HepG2 (cell line): Measurements from ENCODE around the gene SMCHD1. TPM values are rescaled to one million over a fixed set of nuclear protein-coding genes. Genes with fewer than 3 reads are reported as not detected.

Experiments
- DRAP1 ChIP-seq: IDR thresholded peaks from 2 replicates; pipeline ENCODE4 v1.6.1; 2016; ENCODE audit warnings: missing genetic modification reagents, missing compliant biosample characterization
- HDAC6 ChIP-seq: fragments of 200-600 bp; sonication (generic); IDR thresholded peaks from 2 replicates; pipeline ENCODE4 v1.7.0; 2017; ENCODE audit warnings: mild to moderate bottlenecking, antibody characterized with exemption, low read length, low read depth
- MAFK ChIP-seq, 2 experiments: IDR thresholded peaks in 1 of 2; conservative IDR thresholded peaks in 1 of 2; 2 replicates each; pipeline ENCODE4 v1.6.1; 2011; ENCODE audit warnings: improper control_type of control experiment in 2 of 2, low read length in 2 of 2
- RORA ChIP-seq: sonication (generic); formaldehyde crosslinking; IDR thresholded peaks from 2 replicates; pipeline ENCODE4 v1.5.0; 2020; ENCODE audit warnings: mild to moderate bottlenecking, missing genetic modification reagents, moderate library complexity
- TAF1 ChIP-seq: sonication (generic); formaldehyde crosslinking; IDR thresholded peaks from 2 replicates; pipeline ENCODE4 v1.4.0; 2020; ENCODE audit warnings: missing genetic modification reagents
- TCF7 ChIP-seq: sonication (generic); IDR thresholded peaks from 2 replicates; pipeline ENCODE4 v1.6.1; 2016; ENCODE audit warnings: antibody characterized with exemption, low read depth
- TRAFD1 ChIP-seq: sonication (generic); formaldehyde crosslinking; IDR thresholded peaks from 2 replicates; pipeline ENCODE4 v1.5.1; 2020; ENCODE audit warnings: missing genetic modification reagents, mild to moderate bottlenecking, borderline replicate concordance
- YEATS4 ChIP-seq: sonication (generic); formaldehyde crosslinking; IDR thresholded peaks from 2 replicates; pipeline ENCODE4 v1.4.0; 2020; ENCODE audit warnings: missing genetic modification reagents, borderline replicate concordance
- ZFP1 ChIP-seq: IDR thresholded peaks from 2 replicates; pipeline ENCODE4 v1.6.1; 2016
- ZNF17 ChIP-seq: sonication (generic); formaldehyde crosslinking; IDR thresholded peaks from 2 replicates; pipeline ENCODE4 v1.5.0; 2020; ENCODE audit warnings: mild to moderate bottlenecking, missing genetic modification reagents
- ZNF337 ChIP-seq: sonication (generic); formaldehyde crosslinking; IDR thresholded peaks from 2 replicates; pipeline ENCODE4 v1.5.1; 2020; ENCODE audit warnings: missing genetic modification reagents, low read depth, mild to moderate bottlenecking, borderline replicate concordance
- ZNF510 ChIP-seq: sonication (generic); formaldehyde crosslinking; IDR thresholded peaks from 2 replicates; pipeline ENCODE4 v1.4.0; 2020; ENCODE audit warnings: low read depth, mild to moderate bottlenecking, missing genetic modification reagents
- ZNF576 ChIP-seq: sonication (generic); formaldehyde crosslinking; IDR thresholded peaks from 2 replicates; pipeline ENCODE4 v1.4.0; 2020; ENCODE audit warnings: mild to moderate bottlenecking, missing genetic modification reagents
- polyA plus RNA-seq, 8 experiments: library from polyadenylated mRNA; depleted of rRNA in 3 of 8; stranded (reverse) in 7 of 8; unstranded in 1 of 8; fragments of >200 nt; fragmentation: Illumina TruSeq in 4 of 8; extraction: Trizol in 4 of 8; gene quantifications; 2 replicates each; pipeline versions ENCODE4 v1.2.1 to v1.2.3, GENCODE V29; 2011 to 2016; ENCODE audit warnings: low read depth in 4 of 8, missing spikeins in 1 of 8, mixed read lengths in 1 of 8; ENCODE audit not compliant: insufficient read depth in 1 of 8
- total RNA-seq, 5 experiments: library from RNA; depleted of rRNA; stranded (reverse); fragments of >200 nt; fragmentation: Illumina TruSeq; extraction: Trizol; gene quantifications; 2 replicates each; pipeline ENCODE4 v1.2.3, GENCODE V29; 2016; ENCODE audit warnings: low read depth in 1 of 5
- TF ChIP-seq, protein P1 (sequence below), 2 experiments: sonication (generic) in 1 of 2; formaldehyde crosslinking in 1 of 2; IDR thresholded peaks; 2 replicates each; pipeline versions ENCODE4 v1.4.0 to v1.6.1; 2016 to 2020; ENCODE audit warnings: borderline replicate concordance in 1 of 2, low read depth in 1 of 2, mild to moderate bottlenecking in 1 of 2, missing genetic modification reagents in 1 of 2
- TF ChIP-seq, protein P2 (sequence below): sonication (generic); formaldehyde crosslinking; IDR thresholded peaks from 2 replicates; pipeline ENCODE4 v1.4.0; 2020; ENCODE audit warnings: mild to moderate bottlenecking, missing genetic modification reagents, borderline replicate concordance

SMCHD1 gene
- total and polyA plus RNA-seq, 2 of the 13 experiments (the other 11 are each of a cell fraction or from before 2014, with no cell fraction given): 21.4 to 93.6 TPM

DNA sequence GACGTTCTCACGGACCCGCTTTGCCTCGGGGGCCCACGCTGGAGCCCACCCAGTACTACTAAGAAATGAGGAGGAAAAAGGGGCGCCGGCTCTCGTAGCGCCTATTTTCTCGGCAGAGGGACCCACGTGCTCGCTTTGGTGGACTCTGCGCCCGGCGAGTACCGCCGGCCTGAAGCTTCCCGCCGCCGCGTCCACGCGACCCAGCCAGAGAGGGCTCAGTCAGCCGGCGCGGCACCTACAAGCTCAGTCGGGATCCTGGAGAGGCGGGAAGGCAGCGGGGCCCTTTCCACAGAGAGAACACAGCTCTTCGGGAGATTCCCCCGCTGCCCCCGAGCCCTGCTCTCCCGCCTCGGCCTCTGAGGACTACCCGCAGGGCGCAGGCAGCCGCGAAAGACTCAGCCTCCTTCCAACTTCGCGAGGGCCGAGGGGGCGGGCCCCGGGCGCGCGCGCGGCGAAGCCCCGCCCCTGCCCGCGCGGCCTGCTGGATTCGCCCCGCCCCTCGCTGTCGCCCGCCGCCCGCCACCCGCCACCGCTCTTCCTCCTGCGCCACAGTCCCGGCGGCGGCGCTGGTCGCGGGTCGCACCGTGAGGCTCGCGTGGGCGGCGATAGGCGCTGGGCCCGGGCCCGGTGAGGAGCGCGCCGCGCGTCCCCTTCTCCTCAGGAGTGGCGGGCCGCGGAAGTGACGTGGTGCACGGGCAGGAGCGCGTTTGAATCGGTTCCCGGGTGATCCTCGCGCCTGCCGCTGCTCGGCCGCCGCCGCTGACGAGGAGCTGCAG is at the start of gene SMCHD1 (continued):
- TF ChIP-seq, protein P1, sequence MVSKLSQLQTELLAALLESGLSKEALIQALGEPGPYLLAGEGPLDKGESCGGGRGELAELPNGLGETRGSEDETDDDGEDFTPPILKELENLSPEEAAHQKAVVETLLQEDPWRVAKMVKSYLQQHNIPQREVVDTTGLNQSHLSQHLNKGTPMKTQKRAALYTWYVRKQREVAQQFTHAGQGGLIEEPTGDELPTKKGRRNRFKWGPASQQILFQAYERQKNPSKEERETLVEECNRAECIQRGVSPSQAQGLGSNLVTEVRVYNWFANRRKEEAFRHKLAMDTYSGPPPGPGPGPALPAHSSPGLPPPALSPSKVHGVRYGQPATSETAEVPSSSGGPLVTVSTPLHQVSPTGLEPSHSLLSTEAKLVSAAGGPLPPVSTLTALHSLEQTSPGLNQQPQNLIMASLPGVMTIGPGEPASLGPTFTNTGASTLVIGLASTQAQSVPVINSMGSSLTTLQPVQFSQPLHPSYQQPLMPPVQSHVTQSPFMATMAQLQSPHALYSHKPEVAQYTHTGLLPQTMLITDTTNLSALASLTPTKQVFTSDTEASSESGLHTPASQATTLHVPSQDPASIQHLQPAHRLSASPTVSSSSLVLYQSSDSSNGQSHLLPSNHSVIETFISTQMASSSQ (IDR thresholded peaks at IDR 0.05; ENCODE audit: low read depth): no peak
- TF ChIP-seq, protein P1 (CRISPR knock-in tag; IDR thresholded peaks at IDR 0.05; ENCODE audit: borderline replicate concordance): no peak; the same call in 1 of the 2 replicates
- TF ChIP-seq HDAC6: no peak
- no peak for TF ChIP-seq MAFK (conservative IDR thresholded peaks at IDR 0.05 in 1 of 2, IDR thresholded peaks at IDR 0.05 in 1 of 2; ENCODE audit: low read length in 2 of 2)
- no peak for TF ChIP-seq ZNF510 (CRISPR knock-in tag)
- no peak for TF ChIP-seq ZNF17
- TF ChIP-seq TCF7: no peak
- TF ChIP-seq RORA (CRISPR knock-in tag): no peak
- peak; percentile 77 for TF ChIP-seq TAF1
- TF ChIP-seq ZNF337: 0 out of 2 replicates have a peak, but pooled peaks have one; percentile 63
- TF ChIP-seq, protein P2, sequence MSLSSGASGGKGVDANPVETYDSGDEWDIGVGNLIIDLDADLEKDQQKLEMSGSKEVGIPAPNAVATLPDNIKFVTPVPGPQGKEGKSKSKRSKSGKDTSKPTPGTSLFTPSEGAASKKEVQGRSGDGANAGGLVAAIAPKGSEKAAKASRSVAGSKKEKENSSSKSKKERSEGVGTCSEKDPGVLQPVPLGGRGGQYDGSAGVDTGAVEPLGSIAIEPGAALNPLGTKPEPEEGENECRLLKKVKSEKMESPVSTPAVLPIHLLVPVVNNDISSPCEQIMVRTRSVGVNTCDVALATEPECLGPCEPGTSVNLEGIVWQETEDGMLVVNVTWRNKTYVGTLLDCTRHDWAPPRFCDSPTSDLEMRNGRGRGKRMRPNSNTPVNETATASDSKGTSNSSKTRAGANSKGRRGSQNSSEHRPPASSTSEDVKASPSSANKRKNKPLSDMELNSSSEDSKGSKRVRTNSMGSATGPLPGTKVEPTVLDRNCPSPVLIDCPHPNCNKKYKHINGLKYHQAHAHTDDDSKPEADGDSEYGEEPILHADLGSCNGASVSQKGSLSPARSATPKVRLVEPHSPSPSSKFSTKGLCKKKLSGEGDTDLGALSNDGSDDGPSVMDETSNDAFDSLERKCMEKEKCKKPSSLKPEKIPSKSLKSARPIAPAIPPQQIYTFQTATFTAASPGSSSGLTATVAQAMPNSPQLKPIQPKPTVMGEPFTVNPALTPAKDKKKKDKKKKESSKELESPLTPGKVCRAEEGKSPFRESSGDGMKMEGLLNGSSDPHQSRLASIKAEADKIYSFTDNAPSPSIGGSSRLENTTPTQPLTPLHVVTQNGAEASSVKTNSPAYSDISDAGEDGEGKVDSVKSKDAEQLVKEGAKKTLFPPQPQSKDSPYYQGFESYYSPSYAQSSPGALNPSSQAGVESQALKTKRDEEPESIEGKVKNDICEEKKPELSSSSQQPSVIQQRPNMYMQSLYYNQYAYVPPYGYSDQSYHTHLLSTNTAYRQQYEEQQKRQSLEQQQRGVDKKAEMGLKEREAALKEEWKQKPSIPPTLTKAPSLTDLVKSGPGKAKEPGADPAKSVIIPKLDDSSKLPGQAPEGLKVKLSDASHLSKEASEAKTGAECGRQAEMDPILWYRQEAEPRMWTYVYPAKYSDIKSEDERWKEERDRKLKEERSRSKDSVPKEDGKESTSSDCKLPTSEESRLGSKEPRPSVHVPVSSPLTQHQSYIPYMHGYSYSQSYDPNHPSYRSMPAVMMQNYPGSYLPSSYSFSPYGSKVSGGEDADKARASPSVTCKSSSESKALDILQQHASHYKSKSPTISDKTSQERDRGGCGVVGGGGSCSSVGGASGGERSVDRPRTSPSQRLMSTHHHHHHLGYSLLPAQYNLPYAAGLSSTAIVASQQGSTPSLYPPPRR: 0 out of 2 replicates have a peak, but pooled peaks have one; percentile 17
- TF ChIP-seq YEATS4 (CRISPR knock-in tag): peak; percentile 89
- TF ChIP-seq ZNF576 (CRISPR knock-in tag): 0 out of 2 replicates have a peak, but pooled peaks have one; percentile 58
- no peak for TF ChIP-seq ZFP1 (CRISPR knock-in tag)
- TF ChIP-seq DRAP1: no peak
- TF ChIP-seq TRAFD1 (CRISPR knock-in tag): no peak
